OCI-LY3 (cell line): ENCODE results near the gene CCBE1.

Experiments
- EZH2phosphoT487 ChIP-seq: fragments of 200-600 bp; shearing (Covaris generic); IDR thresholded peaks from 2 replicates; pipeline ENCODE4 v1.6.1; 2018; ENCODE audit warnings: antibody characterized with exemption, mixed run types, low read depth
- TF ChIP-seq, protein P1 (sequence below): fragments of 200-600, 300-600 bp; sonication (generic); IDR thresholded peaks from 2 replicates; pipeline ENCODE4 v1.5.1; 2014; ENCODE audit warnings: antibody characterized with exemption, low read length, low read depth

DNA sequence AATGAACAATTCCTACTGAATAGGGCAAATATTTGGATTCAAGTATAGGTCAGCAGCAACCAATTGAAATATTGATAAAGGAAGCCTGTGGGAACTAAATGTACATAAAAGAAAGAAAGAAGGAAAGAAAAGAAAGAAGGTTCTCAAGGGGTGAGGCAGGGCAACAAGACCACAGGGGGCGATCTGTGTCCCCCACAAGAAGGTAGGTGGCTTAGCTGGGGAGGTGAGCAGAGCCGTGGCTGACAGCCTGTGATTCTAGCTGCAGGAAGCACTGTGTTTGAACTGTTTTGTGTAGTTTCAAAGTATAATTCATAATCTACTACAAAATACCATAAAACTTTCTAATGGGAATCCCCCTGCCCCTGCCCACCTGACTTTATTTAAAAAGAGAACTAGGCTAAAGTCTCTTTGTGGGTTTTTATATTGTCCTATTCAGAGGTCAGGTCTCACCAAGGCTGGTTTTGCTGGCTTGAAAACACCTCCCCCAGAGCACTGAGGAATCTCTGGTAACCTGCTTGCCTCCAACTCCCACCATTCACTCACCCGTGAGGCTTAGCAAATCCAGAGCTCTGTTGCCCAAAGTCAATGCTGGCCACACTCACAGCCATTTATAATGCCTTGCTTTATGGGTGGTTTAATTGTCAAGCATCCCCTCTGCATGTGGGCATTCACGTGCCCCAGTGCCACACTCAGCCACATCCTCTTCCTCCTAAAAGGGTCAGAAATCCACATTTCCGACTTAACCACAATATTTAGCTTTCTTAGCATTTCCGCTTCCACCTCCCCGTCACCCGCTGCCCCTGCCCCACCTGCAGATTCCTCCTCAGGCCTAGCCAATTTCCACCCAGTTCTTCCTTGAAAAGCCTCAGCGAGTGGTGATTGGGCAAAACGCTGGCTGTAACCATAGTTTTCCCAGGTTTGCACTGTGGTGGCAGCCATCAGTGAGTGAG is 301.7 kb downstream of the CCBE1 start:
- TF ChIP-seq, protein P1, sequence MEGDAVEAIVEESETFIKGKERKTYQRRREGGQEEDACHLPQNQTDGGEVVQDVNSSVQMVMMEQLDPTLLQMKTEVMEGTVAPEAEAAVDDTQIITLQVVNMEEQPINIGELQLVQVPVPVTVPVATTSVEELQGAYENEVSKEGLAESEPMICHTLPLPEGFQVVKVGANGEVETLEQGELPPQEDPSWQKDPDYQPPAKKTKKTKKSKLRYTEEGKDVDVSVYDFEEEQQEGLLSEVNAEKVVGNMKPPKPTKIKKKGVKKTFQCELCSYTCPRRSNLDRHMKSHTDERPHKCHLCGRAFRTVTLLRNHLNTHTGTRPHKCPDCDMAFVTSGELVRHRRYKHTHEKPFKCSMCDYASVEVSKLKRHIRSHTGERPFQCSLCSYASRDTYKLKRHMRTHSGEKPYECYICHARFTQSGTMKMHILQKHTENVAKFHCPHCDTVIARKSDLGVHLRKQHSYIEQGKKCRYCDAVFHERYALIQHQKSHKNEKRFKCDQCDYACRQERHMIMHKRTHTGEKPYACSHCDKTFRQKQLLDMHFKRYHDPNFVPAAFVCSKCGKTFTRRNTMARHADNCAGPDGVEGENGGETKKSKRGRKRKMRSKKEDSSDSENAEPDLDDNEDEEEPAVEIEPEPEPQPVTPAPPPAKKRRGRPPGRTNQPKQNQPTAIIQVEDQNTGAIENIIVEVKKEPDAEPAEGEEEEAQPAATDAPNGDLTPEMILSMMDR = no peak
- TF ChIP-seq EZH2phosphoT487 = no peak
